Thyroid gland (tissue), 4 donors: ENCODE measurements around the gene GTF2A1.

Experiments
- CTCF ChIP-seq, 6 experiments: fragments of 200-600 bp in 3 of 6; fragments of 450-650 bp in 3 of 6; sonication (generic) in 3 of 6; IDR thresholded peaks; one replicate each; pipeline ENCODE4 v1.5.1; 2016 to 2019; ENCODE audit warnings: antibody characterized with exemption in 6 of 6, mild to moderate bottlenecking in 2 of 6, inconsistent platforms in 1 of 6, moderate library complexity in 1 of 6
- POLR2A ChIP-seq, 2 donors: fragments of 450-650 bp; IDR thresholded peaks; one replicate each; pipeline ENCODE4 v1.6.1; 2017; ENCODE audit warnings: antibody characterized with exemption in 2 of 2, mild to moderate bottlenecking in 2 of 2, moderate library complexity in 1 of 2

DNA sequence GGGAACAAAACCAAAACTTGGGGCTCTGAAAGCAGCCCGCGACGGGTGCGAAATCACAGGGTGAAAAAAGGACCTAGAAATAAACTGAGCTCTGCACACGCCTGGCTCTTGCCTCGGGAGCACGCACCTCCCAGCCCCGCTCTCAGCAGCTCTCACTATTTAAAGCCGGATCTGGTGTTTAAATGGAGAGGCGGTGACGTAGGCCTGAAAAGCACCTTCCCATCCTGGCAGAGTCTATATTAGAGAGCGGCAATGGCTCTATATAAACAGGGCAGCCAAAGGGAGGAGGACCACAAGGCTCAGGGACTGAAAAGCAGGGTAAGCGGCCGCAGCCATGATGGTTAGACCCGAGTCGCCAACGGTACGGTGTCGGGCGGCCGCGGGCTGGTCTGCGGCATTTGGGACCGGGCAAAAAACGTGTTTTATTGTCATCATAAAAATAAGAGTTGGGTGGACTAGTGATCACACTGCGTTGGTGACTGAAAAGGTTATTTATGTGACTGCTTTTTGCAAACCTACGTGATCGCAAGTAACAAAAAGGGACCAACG is 1.5 kb downstream of the GTF2A1 start:
- TF ChIP-seq CTCF (IDR thresholded peaks at IDR 0.05) (peak in 1 of 6 experiments; percentile 15), POLR2A (IDR thresholded peaks at IDR 0.05) (peak; percentile 100)
